NCI-H128 (cell line): ENCODE data around the gene COQ10B.

Experiments used
- DNase-seq: peaks from one replicate; lab custom pipeline; 2025; ENCODE audit not compliant: unreplicated experiment; lab: John Stamatoyannopoulos, UW

Gene COQ10B

DNA sequence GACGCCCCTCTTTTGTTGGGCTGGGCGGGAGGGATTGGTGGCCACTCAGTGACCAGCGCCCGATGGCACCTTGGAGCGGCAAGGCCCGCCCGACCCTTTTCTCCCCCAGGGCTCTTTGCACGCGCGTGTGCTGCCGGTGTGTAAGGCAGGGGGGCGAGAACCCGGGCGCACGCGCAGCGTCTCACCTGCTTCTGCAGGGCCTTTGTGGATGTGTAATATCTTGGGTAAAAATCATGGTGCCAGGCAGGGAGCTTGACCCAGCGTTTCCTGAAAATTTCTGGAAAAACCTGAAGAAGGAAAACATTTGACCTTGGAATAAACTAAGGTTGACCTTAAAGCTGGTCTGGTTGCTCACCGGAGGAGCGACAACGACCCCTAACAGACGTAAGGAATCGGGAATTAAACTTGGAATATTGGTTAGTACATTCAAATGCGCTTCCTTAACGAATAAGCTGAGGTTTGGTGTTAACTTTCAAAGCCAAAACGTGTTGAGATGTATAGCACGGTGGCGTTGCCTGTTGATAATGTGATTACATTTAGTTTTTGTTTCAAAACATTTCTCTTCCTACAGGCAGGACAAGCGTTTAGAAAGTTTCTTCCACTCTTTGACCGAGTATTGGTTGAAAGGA is 47.3 kb downstream of the COQ10B start:
- DNase-seq, result no peak

DNA sequence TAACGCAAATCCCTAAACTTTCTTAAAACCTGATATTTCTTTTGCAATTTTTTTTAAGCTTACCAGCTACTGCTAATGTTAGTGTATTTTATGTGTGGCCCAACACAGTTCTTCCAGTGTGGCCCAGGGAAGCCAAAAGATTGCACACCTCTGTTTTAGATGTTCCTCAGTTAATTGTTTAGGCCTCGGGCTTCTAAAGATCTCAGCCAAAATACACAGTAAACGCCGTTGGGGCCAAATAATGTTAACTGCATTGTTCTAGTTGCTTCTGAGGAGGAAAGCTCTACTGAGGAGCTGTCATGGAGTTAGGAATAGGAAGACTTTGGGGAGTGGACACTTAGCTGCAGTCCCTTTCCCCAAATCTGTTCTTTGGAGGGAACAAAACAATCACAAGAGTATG is 48.8 kb downstream of the COQ10B start:
- DNase-seq, result no peak

DNA sequence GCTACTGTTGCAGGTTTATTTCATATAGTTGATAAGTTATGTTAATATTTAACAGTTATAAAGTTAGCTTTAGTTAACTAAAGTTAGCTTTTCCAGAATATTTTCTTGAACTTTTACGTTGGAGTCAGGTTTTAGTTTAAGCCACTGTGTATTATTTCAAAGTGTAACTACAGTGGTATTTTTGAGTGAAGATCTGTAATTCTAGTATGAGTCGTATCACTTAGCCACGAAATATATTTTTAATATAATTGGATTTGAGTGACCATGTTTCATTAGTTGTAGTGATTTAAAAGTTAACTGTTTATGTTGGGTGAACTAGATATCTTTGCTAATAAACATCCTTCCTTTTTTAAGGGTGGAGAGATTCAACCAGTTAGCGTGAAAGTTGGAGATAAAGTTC is 49.3 kb downstream of the COQ10B start:
- DNase-seq, result no peak

DNA sequence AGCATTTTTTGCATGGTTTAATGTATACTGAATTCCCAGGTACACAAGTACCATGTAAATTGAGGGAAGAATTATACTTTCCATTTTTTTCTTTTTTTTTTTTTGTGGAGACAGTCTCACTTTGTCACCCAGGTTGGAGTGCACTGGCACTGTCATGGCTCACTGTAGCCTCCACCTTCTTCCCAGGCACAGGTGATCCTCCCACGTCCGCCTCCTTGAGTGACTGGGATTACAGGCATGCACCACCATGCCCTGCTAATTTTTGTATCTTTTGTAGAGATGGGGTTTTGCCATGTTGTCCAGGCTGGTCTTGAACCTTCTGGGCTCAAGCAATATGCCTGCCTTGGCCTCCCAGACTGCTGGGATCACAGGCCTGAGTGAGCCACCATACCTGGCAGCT is 50.6 kb downstream of the COQ10B start:
- no peak for DNase-seq

DNA sequence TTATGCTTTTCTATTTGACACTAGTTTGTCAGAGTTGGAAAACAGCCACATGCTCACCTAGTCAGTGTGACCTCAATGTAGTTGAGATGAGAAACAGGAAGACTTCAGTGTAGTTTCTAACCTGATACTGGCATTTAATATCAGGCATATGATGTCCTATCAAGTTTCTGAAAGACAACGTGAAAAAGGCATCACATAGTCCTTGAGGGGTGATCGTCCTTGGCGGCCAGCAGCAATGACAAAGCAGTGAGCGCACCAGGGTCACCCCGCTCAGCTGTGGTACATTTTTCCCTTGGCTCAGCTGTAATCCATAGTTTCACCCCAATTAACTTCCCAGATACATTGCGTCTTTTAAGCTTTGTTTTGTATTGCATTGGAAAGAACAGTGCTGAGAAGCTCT is 51.2 kb downstream of the COQ10B start:
- DNase-seq, result no peak

DNA sequence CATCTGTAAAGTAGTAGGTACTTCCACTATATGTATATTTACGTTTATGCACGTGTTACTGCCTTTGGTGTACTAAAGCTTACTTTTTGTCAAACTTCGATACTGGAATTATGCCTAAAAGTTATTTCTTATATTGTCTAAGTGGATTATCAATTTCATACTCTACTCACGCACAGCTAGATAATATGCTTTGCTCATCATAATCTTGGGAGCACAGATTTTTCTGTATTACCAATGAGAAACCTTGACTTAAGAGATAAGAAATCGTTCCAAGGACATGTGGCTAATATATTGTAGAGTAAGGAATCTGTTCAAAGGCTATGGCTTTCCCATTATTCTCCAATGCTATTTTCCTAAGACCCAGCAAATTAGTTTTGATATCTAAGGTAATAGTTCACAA is 53.3 kb downstream of the COQ10B start:
- DNase-seq, result no peak

DNA sequence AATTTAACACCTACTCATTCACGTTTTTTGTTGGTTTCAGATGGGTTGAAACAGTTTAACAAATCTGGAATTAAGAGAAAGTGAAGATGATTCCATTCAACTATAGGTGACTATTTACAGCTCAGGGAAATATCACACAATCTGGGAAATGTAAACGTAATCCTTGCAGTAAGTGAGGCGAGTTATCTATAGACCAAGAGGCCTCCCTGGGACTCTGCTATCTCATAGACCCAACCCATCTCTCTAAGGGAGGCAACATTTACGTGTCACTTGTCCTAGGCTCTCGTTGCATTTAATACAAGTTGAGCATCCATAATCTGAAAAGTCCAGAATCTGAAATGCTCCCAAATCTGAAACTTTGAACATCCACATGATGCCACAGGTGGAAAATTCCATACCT is 60.6 kb downstream of the COQ10B start:
- DNase-seq, result no peak

DNA sequence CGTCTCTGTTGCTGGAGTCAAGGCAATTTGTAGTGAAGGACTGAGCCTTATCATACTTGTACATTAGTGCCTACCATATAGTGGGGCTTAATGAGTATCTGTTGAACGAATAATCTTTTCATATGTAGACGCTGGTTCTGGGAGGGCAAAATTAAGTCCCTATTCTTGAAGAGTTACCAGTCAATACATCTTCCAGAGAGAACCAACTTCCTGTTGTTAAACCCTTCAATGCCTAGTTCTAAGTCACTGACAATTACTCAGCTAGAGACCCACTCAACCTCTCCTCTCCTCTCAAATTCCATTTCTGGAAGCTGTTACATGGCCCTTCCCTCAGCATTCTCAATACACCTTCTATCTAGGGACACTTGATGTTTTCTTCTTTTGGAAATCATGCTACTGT is 61.4 kb downstream of the COQ10B start:
- no peak for DNase-seq

DNA sequence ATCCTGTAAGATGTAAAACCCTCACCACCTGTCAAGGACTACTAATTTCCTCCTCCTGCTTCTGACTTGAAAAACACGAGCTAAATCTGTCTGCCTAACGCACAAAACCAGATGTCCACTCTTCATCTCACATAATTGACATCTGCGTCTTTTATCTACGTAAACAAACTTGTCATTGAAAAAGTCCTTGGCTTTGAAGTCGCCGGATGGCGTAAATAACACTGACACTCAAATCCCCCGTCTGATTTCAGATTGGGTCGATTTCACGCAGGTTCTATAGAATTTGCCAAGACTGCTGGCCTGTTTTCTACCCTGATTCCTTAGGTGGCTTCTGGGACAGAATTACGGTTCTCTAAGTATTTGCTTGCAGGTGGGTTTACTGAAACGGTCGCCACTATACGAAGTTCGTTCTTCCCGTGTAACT is 62.0 kb downstream of the COQ10B start:
- no peak for DNase-seq

DNA sequence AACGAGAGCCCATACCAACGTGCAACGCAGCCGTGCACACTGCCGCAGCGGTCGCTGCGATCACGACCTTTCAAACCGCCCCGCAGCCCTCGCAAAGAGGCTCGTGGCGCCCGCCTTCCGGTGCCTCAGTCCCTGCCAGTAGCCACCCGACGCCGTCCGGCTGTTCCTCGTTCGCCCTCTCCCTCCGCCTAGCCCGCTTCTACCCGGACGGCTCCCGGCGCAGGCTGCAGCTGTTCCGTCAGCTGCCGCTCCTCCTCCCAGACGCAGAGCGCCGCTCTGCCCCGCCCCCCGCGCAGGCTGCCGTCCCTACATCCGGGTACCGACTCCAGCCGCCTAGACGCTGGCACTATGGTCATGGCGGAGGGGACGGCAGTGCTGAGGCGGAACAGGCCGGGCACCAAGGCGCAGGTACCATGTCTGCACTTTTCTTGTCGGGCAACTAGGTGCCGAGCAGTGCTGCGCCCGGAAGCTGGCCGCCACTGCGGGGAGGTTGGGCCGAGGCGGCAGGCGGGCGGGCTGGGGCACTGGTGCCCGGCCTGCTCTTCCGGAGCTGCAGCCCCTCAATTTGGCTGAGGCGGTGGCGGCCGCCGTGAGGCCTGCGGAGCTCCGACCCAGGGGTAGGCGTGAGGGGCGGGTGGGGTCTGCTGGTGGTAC is 62.5 kb downstream of the COQ10B start, which contains the start of gene MOB4:
Gene MOB4 (plus strand): TSS at position 328 of the 654 bp plus-strand sequence. CDS start 21 bp downstream, at position 349.
- DNase-seq, result peak; percentile 87

DNA sequence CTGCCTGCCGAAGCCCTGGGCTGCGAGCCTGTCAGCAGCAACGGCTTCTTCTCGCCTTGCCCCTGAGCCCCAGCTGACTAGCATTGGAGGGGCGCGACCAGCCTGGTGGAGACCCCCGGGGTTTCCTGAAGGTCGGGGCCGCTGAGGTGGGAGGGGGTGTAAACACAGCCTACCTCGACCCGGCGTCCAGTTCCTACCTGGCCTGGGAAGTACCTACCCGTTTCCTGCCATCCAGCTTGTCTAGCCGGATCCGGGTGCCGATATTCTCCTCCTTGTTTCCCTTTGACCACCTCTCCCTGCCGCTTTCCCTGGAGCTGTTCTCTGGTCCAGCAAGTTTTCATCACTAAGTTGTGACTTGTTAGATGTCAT is 63.0 kb downstream of the COQ10B start:
- no peak for DNase-seq

DNA sequence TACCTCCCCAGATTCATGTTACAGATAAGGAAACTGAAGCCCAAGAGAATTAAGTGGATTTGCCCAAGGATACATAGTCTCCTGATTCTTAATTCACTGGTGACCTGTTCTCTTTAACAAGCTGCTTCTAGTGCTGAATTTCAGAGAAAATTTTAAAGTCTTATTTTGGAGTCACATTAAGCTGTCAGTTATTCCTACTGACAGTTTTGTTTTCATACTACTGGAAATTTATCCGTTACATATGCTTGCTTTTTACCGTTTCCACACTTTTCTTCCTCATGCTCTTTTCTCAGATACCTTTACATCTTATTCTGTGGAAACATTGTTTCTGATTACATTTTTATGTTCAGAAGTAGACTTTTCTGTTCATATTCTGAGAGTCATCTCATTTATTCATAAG is 63.8 kb downstream of the COQ10B start:
- no peak for DNase-seq
